HG03469 (cell line): Measurements from ENCODE around the gene SMARCD1.

Experiments
- ATAC-seq: cut with Tn5 transposase; IDR thresholded peaks from one replicate; pipeline ENCODE4 v1.9.1; 2021; ENCODE audit warnings: mild to moderate bottlenecking, moderate library complexity, moderate number of reproducible peaks; ENCODE audit not compliant: unreplicated experiment

SMARCD1 gene

DNA sequence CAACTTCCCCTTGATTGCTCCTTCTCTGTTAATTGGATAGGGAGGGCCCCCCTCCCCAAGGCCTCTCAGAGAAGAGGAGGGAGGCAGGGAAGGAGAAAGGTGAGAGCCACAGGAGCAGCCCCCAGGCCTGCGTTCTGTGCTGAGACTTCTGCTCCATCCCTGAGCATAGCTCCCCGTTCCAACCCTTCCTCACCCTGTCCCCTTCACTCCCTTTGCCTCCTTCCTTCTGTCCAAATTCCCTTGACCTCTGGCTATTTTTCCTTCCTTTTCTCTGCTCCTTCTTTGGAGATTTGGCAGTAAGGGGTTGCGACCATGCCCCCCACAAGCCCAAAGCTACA is 28.5 kb upstream of the SMARCD1 start:
- ATAC-seq = no peak

DNA sequence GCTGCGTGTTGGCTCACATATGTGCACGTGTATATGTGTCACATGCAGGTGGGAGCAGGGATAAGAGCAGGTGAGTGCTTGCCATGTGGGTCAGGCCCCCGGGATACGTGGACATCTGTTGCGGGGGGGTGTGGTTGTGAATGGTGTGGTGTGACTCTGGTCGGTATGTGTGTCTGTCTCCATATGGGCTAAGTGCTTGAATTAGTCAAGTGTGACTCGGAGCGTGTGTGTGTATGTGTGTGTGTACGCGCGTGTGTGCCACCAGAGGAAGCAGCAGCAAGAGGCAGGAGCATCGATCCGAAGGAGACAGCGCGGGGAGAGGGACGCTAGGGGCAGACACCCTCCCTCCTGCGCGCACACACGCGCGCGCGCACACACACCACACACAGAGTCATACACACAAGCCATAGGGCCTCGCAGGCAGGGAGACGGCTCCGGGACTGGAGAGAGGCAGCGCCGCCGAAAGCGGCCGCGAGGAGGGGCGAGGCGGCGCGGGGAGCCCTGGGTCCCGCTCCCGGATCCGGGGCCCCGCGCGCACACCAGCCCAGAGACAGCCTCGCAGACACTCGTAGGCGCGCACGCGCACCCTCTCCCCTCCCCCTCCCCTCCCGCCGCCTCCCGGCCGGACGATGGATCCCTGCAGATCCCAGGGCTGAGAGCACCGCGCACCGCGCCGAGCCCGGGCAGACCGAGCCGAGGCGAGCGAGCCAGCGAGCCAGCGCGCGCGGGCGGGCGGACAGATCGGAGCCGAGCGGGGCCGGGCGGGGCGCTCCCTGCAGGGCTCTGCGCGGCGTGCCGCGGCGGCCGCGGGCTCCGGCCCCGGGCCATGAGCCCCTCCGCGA is 27.9 kb upstream of the SMARCD1 start, which contains the start of gene ASIC1:
TSS of gene ASIC1 (plus strand) at position 597 of the 842 bp plus-strand sequence. CDS start 1,171 bp downstream, outside the sequence.
- no peak for ATAC-seq

DNA sequence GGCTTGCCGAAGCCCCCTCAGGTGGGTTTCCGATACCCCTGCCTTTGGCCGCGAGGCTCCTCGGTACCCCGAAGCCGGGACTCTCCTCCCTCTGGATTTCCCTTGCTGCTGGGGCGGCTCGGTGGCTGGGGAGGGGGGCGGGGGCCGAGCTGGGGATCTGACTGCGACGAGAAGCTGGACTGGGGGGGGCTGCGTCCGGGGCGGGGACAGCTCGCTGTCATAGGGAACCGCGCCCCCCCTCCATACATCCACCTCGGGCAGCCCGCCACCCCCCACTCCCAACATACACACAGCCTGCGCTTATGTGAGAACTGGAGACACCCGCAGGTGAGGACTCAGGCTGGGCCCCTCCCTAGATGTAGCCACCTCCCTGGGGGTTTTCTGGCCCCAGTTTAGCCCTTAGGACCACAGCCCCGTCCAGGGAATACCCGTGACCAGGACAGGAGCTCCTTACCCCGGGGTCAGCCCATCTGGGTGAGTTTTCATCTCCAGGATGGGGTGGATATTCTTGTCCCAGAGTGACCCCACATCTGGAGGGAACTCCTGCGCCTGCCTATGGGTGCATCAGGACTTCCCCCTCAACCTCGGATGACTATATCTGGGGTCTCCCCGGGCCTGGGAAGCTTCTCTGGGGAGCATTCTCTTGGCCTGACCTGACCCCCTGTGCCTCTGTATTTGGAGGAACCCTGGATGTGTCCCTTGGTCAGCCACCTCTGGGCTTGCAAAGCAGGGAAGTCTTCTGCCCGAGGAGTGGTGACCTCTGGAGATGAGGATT is 27.1 kb upstream of the SMARCD1 start:
- ATAC-seq = no peak

DNA sequence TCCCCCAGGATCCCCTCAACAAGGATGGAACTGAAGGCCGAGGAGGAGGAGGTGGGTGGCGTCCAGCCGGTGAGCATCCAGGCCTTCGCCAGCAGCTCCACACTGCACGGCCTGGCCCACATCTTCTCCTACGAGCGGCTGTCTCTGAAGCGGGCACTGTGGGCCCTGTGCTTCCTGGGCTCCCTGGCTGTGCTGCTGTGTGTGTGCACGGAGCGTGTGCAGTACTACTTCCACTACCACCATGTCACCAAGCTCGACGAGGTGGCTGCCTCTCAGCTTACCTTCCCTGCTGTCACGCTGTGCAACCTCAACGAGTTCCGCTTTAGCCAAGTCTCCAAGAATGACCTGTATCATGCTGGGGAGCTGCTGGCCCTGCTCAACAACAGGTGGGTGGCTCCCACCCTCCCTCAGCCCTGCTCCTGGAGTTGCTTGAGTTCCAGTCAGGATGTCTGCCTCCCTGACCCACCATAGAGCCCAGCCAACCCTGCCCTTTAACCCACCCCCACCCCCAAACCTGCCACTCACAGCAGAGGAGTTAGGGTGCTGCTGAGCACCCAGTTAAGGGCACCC is 26.3 kb upstream of the SMARCD1 start:
- ATAC-seq = no peak

DNA sequence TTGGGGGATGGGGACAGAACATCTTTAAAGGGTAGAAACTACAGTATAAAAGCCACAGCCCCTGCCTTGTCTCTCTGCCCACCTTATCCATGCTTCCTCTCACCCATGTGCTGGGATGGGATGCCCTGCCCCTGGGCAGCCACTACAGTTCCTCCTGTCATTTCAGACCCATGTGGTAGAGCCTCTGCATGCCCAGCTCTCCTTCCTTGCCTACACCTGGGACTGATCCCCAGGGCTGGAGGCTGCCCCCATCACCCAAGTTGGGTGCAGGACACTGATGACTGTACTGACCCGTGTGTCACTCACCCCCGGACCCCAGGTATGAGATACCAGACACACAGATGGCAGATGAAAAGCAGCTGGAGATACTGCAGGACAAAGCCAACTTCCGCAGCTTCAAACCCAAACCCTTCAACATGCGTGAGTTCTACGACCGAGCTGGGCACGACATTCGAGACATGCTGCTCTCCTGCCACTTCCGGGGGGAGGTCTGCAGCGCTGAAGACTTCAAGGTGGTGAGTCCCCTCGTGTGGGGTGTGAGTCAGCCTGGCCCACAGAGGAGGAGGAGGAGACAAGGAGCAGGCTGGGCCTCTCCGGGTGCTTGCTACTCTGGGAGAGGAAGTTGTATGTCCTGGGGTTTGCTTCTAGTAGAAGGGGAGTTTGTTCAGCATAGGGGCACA is 25.6 kb upstream of the SMARCD1 start:
- ATAC-seq = no peak

DNA sequence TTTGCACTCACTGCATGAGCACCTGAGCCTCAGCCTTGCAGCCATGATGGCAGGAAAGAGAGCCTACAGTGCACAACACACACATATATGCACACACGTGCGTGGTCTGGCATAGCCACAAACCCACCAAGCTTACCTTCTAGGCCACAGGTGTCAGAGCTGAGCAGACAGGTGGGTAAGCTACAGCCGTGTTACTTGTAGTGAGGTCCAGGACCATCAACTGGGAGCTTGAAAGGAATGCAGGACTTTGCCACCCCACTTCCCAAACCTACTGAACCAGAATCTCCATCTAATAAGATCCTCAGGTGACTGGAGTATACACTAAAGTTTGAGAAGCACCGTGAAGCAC is 25.0 kb upstream of the SMARCD1 start:
- ATAC-seq = no peak

DNA sequence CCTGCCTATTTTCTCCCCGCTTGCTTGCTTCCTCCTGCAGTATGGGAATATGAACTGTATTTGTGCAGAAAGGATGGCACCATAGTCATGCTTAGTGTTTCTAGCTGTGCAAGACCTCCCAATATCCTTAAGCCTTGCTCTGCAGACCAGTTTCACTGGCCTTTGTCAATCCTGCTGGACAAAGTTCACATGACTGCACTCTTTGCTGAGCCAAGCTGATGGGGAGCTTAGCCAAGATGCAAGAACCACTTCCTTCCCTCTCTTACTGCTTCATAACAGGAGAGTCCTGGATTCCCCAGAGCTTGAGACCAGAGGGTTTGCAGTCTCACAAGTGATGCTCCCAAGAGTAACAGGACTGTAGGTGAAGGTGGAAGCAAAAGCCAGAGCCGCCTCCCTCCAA is 24.0 kb upstream of the SMARCD1 start:
- no peak for ATAC-seq

DNA sequence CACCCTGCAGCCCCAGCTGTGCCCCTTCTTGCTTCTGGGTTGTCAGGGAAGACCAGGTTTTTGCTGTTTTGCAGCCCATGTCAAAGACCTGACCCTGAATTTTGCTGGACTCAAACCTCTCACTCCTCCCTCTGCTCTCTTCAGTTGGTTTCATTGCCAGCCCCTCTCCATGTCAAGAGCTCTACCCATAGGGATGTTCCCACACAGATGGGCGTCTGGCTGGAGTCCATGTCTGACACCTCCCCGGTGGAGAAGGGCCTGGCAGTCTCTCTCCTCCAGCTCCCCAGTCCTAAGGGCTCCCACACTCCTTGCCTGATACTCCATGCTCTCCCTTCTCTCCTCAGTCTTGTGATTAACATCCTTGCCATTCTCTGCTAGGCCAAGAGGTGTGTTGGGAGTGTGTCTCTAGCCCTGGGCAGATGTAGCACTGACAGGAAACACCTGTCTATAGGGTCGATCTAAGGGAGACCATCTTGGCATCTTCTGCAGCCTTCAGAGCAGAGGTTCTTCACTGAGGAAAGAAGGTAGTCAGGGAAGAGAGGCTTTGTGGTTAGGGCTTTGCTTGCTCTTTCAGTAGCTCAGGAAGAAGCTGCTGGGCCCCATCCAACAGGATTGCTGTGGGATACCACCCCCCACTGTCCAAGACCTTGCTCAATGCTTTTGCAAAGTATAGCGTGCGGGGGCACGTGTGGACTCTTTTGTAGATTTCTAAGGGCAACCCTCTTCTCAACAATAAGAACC is 23.0 kb upstream of the SMARCD1 start:
- no peak for ATAC-seq

DNA sequence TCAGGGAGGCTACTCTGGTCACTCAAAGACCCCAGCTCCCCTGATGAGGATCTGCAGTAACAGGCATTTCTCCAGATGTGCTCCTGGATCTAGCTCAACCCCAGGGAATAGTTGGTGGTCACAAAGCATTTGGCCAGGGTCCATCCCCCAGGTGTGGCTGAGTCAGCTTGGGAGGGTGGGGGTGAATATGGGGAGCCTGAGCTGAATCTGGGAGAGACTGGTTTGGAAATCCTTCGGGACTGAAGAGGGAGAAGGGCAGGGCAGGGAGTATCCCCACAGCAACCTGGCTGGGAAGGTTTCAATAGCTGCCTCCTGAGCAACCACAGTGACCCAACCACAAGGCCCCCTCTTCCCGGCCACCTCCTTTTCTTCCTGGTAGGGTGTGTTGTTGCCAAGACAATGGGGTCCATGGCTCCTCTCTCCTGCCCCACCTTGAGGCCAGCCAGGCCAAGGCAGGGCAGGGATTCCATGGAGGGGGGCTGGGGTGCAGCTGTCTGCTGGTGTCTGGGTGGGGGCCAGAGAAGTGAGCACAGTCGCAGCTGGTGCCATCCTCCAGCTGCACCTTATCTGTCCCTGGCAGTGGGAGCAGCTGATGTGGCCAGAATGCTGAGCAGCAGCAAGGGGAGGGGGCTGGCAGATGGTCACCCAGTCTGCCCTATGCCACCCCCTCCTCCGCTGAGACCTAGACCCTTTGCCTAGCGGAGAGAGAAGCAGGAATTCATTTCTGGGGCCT is 22.2 kb upstream of the SMARCD1 start:
- ATAC-seq = no peak

DNA sequence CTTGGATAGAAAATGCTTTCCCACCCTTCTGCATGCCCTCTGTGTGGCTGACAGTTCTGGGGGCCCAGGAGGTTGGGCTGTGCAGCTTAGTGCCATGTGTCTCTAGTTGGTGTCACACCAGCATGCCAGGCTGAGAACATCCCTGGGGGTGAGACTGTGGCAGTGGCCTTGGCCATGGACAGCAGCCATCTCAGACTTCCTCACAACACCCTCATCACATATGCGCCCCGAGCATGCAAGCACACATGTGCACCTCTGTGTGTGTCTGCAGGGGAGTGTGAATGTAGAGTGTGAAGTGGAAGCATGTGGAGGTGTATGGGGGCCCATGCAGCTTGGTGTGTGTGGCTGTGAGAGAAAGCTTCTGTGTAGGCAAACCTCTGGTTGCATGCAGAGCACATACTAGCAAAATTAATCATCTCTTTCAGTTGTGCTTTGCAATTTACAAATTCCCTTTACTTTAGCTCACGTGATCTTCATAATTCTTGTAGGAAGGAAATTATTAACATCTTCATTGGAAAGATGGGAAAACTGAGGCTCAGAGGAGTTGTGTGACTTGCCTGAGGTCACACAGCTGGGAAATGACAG is 19.3 kb upstream of the SMARCD1 start:
- ATAC-seq = no peak

DNA sequence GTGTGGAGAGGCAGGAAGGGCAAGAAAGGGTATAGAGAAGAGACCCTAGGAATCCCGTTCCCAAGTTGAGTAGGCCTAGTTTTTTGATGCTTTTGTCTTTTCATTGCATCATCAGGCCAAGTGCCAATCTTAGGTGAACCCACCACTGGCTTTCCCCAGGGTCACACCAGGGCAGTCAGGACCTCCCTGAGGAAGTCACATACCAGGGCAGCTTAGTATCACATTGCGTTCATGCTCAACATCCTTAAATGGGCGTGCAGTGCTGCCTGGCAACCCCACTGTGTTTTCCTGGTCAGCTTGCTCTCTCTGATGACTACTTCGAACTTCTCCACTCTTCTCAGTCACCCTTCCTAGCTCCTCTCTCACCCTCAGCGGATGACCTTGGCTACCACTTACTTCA is 18.7 kb upstream of the SMARCD1 start:
- ATAC-seq = no peak

DNA sequence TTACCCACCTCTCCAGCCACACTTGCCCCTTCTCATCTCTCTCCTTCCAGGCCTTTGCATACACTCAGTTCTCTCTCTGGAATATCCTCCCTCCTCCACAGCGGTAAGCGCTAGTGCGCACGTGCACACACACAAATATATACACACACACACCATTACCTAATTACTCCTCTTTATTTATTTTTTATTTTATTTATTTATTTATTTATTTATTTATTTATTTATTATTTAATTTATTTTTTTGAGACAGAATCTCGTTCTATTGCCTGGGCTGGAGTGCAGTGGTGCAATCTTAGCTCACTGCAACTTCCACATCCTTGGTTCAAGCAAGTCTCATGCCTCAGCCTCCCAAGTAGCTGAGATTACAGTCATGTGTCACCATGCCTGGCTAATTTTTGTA is 16.1 kb upstream of the SMARCD1 start:
- no peak for ATAC-seq

DNA sequence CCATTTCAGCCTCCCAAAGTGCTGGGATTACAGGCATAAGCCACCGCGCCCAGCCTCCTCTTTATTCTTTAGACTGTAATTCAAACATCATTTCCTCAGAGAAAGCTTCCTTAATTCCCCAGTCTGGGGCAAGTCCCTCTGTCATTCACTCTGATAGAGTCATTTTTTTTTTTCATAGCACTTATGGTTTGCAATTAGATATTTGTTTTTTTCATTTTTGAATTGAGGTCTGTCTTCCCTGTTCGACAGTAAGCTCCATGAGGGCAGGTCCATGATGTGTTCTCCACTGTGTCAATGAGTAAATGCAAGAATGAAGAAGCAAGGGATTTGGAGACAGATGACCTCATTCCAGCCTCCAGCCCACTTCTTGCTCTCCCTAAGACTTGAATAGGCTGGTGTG is 15.6 kb upstream of the SMARCD1 start:
- no peak for ATAC-seq

DNA sequence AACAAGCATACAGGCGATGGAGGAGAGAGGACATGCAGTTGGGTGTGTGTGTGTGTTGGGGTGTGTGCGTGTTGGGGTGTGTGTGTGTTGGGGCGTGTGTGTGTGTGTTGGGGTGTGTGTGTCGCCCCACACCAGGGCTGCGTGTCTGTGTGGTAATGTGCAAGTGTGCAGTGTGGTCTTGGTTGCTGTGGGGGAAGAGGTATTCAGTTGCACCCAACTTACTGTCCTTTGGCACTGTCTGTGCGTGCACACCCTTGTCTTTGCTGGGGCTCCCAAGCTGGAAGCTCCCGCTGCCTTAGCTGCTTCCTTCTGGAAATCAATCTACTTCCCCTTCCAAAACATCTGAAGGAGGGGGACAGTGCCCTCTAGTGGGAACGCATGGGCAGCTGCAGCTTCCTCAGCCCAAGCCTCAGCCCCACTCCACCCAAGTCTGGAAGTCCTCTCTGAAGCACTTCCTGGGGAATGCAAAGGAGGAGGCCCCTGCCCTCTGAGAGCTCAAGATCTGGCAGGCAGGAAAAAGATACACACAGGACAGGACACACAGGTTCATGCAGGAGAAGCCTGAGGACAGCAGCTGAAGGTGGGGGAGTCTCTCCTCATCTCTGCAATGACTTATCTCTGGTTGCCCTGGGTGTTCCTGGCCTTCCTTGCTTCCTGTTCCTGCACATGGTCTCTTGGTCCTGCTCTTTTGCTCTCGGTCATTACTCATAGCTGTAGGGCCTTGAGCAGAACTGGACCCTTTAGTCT is 14.7 kb upstream of the SMARCD1 start:
- ATAC-seq = no peak

DNA sequence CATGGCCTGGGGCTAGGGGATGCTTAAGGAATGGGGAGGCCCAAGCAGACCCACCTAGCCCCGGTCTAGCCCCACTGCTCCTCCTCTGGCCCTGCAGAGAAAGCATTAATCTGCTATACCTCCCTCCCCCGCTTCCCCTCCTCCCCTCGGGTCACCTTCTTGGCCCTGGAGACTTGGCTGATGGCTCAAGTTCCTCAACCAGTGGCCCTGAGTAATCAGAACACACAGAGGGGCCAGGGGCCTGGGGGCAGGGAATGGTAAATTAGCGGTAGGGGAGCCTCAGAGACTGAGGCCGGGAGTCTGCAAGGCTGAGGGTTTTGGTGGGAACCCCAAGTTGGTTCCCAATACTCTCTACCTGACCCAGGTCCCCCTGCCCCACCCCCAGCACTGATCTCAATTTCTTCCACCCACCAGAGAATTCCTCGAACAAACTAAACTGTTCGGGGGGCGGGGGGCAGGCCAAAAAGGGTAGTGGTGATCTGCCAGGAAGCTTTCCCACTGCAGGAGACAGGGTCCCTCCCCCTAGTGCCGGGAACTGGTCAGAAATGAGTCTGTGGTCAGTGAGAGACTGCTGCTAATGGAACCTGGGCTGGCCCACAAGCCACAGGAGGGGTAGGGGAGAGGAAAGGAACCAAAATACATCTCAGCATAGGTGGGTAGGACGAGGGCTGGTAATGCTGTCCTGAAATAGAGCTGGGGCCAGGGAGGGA is 12.8 kb upstream of the SMARCD1 start:
- ATAC-seq = no peak

DNA sequence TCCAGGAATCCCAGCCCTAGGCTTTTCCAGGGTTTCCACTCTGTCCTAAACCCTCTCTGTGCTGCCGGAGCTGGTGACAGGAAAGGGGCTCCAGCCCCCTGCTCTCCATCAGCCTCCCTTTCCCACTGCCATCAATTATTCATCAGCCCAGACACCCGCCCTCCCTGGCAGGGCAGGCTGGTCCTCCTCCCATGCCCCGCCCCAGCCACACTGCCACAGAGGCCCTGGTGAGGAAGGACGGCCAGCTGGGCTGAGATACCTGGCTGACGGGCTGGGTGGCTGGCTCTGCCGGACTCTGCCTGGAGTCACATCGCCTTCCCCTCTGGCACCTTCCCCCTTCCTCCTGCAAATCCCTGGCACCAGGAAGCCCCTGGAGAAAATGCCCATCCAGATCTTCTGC is 11.9 kb upstream of the SMARCD1 start:
- ATAC-seq = no peak

DNA sequence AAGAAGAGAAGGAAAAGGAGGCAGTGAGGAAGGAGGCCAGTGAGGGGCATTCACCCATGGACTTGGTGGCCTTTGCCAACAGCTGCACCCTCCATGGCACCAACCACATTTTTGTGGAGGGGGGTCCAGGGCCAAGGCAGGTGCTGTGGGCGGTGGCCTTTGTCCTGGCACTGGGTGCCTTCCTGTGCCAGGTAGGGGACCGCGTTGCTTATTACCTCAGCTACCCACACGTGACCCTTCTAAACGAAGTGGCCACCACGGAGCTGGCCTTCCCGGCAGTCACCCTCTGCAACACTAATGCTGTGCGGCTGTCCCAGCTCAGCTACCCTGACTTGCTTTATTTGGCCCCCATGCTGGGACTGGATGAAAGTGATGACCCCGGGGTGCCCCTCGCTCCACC is 11.4 kb upstream of the SMARCD1 start:
- ATAC-seq = no peak
